ENCODE results near the gene SCYL2. TPM values are rescaled to one million over a fixed set of nuclear protein-coding genes. Genes with fewer than 3 reads are reported as not detected.

Gene SCYL2
- total and polyA plus RNA-seq, 2 of the 13 experiments (the other 11 are each of a cell fraction or from before 2014, with no cell fraction given): 11.4 to 28.8 TPM

- TF ChIP-seq ZBTB40 (IDR thresholded peaks at IDR 0.05): no peak
- TF ChIP-seq ZBTB40 (CRISPR knock-in tag; IDR thresholded peaks at IDR 0.05): no peak
- TF ChIP-seq HOMEZ (CRISPR knock-in tag; IDR thresholded peaks at IDR 0.05; ENCODE audit: low read depth): no peak
- no peak for TF ChIP-seq PBX3 (CRISPR knock-in tag; IDR thresholded peaks at IDR 0.05; ENCODE audit: borderline replicate concordance)
- no peak for TF ChIP-seq SETDB1 (CRISPR knock-in tag; IDR thresholded peaks at IDR 0.05; ENCODE audit: borderline replicate concordance)
These were observed 32.2 kb upstream of the SCYL2 start (continued) for GRCh38 chr12:100234591-100235304.

All from HepG2 (cell line).